ENCODE measurements around the gene THEMIS.

DNA sequence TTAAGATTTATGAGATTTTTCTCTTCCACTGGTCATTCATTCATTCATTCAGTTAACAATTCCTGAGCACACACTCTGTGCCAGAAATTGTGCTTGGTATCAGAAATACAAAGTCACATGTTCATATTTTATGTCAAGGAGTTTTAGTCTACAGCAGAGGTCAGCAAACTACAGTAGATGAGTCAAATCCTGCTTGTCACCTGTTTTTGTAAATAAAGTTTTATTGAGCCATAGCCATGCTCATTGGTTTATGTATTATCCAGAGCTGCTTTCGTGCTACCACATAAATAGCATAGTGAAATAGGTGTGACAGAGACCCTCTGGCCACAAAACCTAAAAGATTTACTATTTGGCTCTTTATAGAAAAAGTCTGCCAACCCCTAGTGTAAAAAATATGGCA is 46.8 kb downstream of the THEMIS start:
- TF ChIP-seq EZH2 (IDR thresholded peaks at IDR 0.05; ENCODE audit: insufficient read depth, poor library complexity, severe bottlenecking) (no peak), EZH2phosphoT487 (IDR thresholded peaks at IDR 0.05; ENCODE audit: insufficient read depth, low read depth) (no peak)

Data from GM23248 (cell line).